HCT116 (cell line): ENCODE results near the gene ZFR2. TPM values are rescaled to one million over a fixed set of nuclear protein-coding genes. Genes with fewer than 3 reads are reported as not detected.

Experiments used
- ATAC-seq: fragments of 200-7000 bp; cut with Tn5 transposase; 2 replicates; pipeline ENCODE4 v1.9.1; 2020; ENCODE audit warnings: mild to moderate bottlenecking, moderate library complexity
- BruUV-seq: library from RNA; stranded (reverse); fragments of 400-500 nt; replicated peaks from 2 replicates; lab custom pipeline; 2021; lab: Mats Ljungman, UMichigan
- CTCF ChIA-PET: fragments of 300-600 bp; sonication (Branson Sonifier 250); formaldehyde crosslinking; loops from one replicate; lab custom pipeline; 2021; ENCODE audit warnings: antibody characterized with exemption; lab: Charles Lee
- POLR2A ChIA-PET: fragments of 300-600, 350-600 bp; sonication (Branson Sonifier 250); formaldehyde crosslinking; loops from one replicate; lab custom pipeline; 2021; ENCODE audit warnings: antibody characterized with exemption; lab: Charles Lee
- RAD21 ChIA-PET, 2 experiments: fragments of 300-600 bp; sonication (Branson Sonifier 250); formaldehyde crosslinking; loops; one replicate each; lab custom pipeline; 2023; ENCODE audit warnings: low total read pairs in 2 of 2; ENCODE audit not compliant: uncharacterized antibody in 2 of 2, unreplicated experiment in 2 of 2, low non-redundant PET in 1 of 2; lab: Charles Lee
- DNase-seq: peaks from one replicate; pipeline ENCODE4 v3.0.0-alpha.2; 2010; ENCODE audit warnings: low read depth, low spot score
- H2AFZ ChIP-seq: fragments of 200-600 bp; shearing (Covaris generic), sonication (generic); 2 replicates; pipeline ENCODE4 v1.6.1; 2017; ENCODE audit warnings: low read depth, mixed run types, mixed read lengths, antibody characterized with exemption, low read length; ENCODE audit not compliant: poor library complexity, severe bottlenecking
- H3K27ac ChIP-seq: 2 replicates; pipeline ENCODE4 v1.5.1; 2012; ENCODE audit warnings: low read depth, low read length
- H3K27me3 ChIP-seq: fragments of 200-600 bp; sonication (generic); 2 replicates; pipeline ENCODE4 v1.6.1; 2016; ENCODE audit warnings: mixed run types, low read length, mixed read lengths; ENCODE audit not compliant: insufficient read depth
- H3K36me3 ChIP-seq, 2 experiments: fragments of 200-500 bp in 1 of 2; fragments of 200-600 bp in 1 of 2; sonication (Bioruptor generic) in 1 of 2; sonication (generic) in 1 of 2; 2 replicates each; pipeline versions ENCODE4 v1.5.1 to v1.6.1; 2014 to 2016; ENCODE audit warnings: low read length in 2 of 2, inconsistent platforms in 1 of 2, mixed read lengths in 1 of 2, mixed run types in 1 of 2; ENCODE audit not compliant: insufficient read depth in 2 of 2, control insufficient read depth in 1 of 2
- H3K4me1 ChIP-seq, 2 experiments: fragments of 200-600 bp in 1 of 2; sonication (generic) in 1 of 2; 2 replicates each; pipeline versions ENCODE4 v1.5.1 to v1.6.1; 2012 to 2017; ENCODE audit warnings: low read length in 2 of 2, inconsistent platforms in 1 of 2, mild to moderate bottlenecking in 1 of 2, mixed read lengths in 1 of 2, mixed run types in 1 of 2, moderate library complexity in 1 of 2; ENCODE audit not compliant: insufficient read depth in 2 of 2, control insufficient read depth in 1 of 2
- H3K4me2 ChIP-seq: fragments of 200-600 bp; sonication (generic); 2 replicates; pipeline ENCODE4 v1.6.1; 2017; ENCODE audit warnings: mixed run types, low read length, mixed read lengths
- H3K4me3 ChIP-seq, 2 experiments: fragments of 200-600 bp in 1 of 2; sonication (generic) in 1 of 2; replicated peaks in 1 of 2; 2 replicates each; pipeline ENCODE4 v1.5.1; 2011 to 2016; ENCODE audit warnings: low read length in 2 of 2, control low read depth in 1 of 2, low read depth in 1 of 2, mild to moderate bottlenecking in 1 of 2, mixed read lengths in 1 of 2, mixed run types in 1 of 2
- H3K79me2 ChIP-seq: fragments of 200-600 bp; sonication (generic); 2 replicates; pipeline ENCODE4 v1.6.1; 2017; ENCODE audit warnings: mild to moderate bottlenecking, mixed run types, low read length, moderate library complexity, mixed read lengths; ENCODE audit not compliant: insufficient read depth
- H3K9ac ChIP-seq: fragments of 200-600 bp; sonication (generic); 2 replicates; pipeline ENCODE4 v1.6.1; 2016; ENCODE audit warnings: low read length, mixed read lengths
- H3K9me2 ChIP-seq: fragments of 200-600 bp; sonication (generic), shearing (Covaris generic); 2 replicates; pipeline ENCODE4 v1.6.1; 2017; ENCODE audit warnings: mixed run types, mild to moderate bottlenecking, moderate library complexity; ENCODE audit not compliant: insufficient read depth
- H3K9me3 ChIP-seq, 2 experiments: fragments of 200-500 bp in 1 of 2; fragments of 200-600 bp in 1 of 2; sonication (Bioruptor generic) in 1 of 2; sonication (generic) in 1 of 2; 2 replicates each; pipeline ENCODE4 v1.6.1; 2014 to 2017; ENCODE audit warnings: low read length in 2 of 2, mixed read lengths in 2 of 2, inconsistent platforms in 1 of 2, low read depth in 1 of 2, mild to moderate bottlenecking in 1 of 2, mixed run types in 1 of 2, moderate library complexity in 1 of 2; ENCODE audit not compliant: control insufficient read depth in 1 of 2, insufficient read depth in 1 of 2
- H4K20me1 ChIP-seq: fragments of 200-600 bp; sonication (generic), shearing (Covaris generic); 2 replicates; pipeline ENCODE4 v1.6.1; 2017; ENCODE audit warnings: mixed run types, mild to moderate bottlenecking, moderate library complexity; ENCODE audit not compliant: insufficient read depth
- CTCF ChIP-seq, 3 experiments: fragments of 200-600 bp in 1 of 3; sonication (generic) in 1 of 3; IDR thresholded peaks in 2 of 3; conservative IDR thresholded peaks in 1 of 3; 2 replicates each; pipeline ENCODE4 v1.5.1; 2012 to 2017; ENCODE audit warnings: low read depth in 2 of 3, low read length in 2 of 3, antibody characterized with exemption in 1 of 3, borderline replicate concordance in 1 of 3, control low read depth in 1 of 3, mild to moderate bottlenecking in 1 of 3, mixed read lengths in 1 of 3, mixed run types in 1 of 3, moderate library complexity in 1 of 3; ENCODE audit not compliant: insufficient read depth in 1 of 3
- EGR1 ChIP-seq: IDR thresholded peaks from 2 replicates; pipeline ENCODE4 v1.6.1; 2012; ENCODE audit warnings: low read depth
- MAX ChIP-seq: IDR thresholded peaks from 2 replicates; pipeline ENCODE4 v1.6.1; 2012
- POLR2AphosphoS5 ChIP-seq: IDR thresholded peaks from 2 replicates; pipeline ENCODE4 v1.6.1; 2011; ENCODE audit warnings: mild to moderate bottlenecking, low read depth, low read length, moderate library complexity
- REST ChIP-seq: IDR thresholded peaks from 2 replicates; pipeline ENCODE4 v1.6.1; 2012; ENCODE audit warnings: low read depth
- SP1 ChIP-seq: IDR thresholded peaks from 2 replicates; pipeline ENCODE4 v1.6.1; 2012; ENCODE audit warnings: low read depth
- TCF7L2 ChIP-seq: IDR thresholded peaks from 2 replicates; pipeline ENCODE4 v1.7.0; 2011; ENCODE audit warnings: borderline replicate concordance, inconsistent platforms; ENCODE audit not compliant: insufficient read depth, insufficient read length; ENCODE audit errors: extremely low read depth
- ZFX ChIP-seq: fragments of 450-650 bp; IDR thresholded peaks from 2 replicates; pipeline ENCODE4 v1.6.1; 2017
- intact Hi-C: fragments of 100-400 bp; cut with micrococcal nuclease; formaldehyde crosslinking; loops from 2 replicates; pipeline ENCODE4 v1.10.0; 2022
- total RNA-seq: library from RNA; stranded (reverse); gene quantifications from one replicate; pipeline ENCODE4 v1.2.1, GENCODE V29; 2021; ENCODE audit not compliant: unreplicated experiment
- TF ChIP-seq, protein P1 (sequence below): IDR thresholded peaks from 2 replicates; pipeline ENCODE4 v1.6.1; 2011; ENCODE audit warnings: mild to moderate bottlenecking, low read length, moderate library complexity; ENCODE audit not compliant: insufficient replicate concordance; ENCODE audit errors: extremely low read depth

ZFR2 gene
- total RNA-seq, 1 experiment from 2014 or later: 0.34 TPM

GRCh38 chr19:3801412-3802096, 67.3 kb downstream of the ZFR2 start:
- ChIA-PET RAD21 (no interaction called here), POLR2A (no interaction called here), CTCF (no interaction called here)
- no peaks in the 10 kb centered on the region for H3K36me3 ChIP-seq
- H3K9me3 ChIP-seq: no peaks in the 10 kb centered on the region
- TF ChIP-seq SP1 (no peak), ZFX (no peak), CTCF (IDR thresholded peaks at IDR 0.05 in 2 of 3, conservative IDR thresholded peaks at IDR 0.05 in 1 of 3; ENCODE audit: borderline replicate concordance in 1 of 3, insufficient read depth in 1 of 3, low read depth in 2 of 3, low read length in 2 of 3) (0 out of 6 replicates have a peak, but pooled peaks of 1 of the 3 experiments have one; percentile 19)
- no peaks in the 10 kb centered on the region for H3K4me1 ChIP-seq
- no peaks in the 10 kb centered on the region for H3K9me2 ChIP-seq
- H3K27me3 ChIP-seq: no peaks in the 10 kb centered on the region
- H3K4me2 ChIP-seq: no peak overlapping the region
- no peaks in the 10 kb centered on the region for H3K79me2 ChIP-seq
- no peak overlapping the region for H3K9ac ChIP-seq
- H4K20me1 ChIP-seq: no peaks in the 10 kb centered on the region
- H3K4me3 ChIP-seq: no peak overlapping the region
- no peak overlapping the region for H3K27ac ChIP-seq
- intact Hi-C loops: no loop called here
- ATAC-seq (no peak), DNase-seq (no peak)
- BruUV-seq: no TSS peak
- H2AFZ ChIP-seq: no peak overlapping the region

DNA sequence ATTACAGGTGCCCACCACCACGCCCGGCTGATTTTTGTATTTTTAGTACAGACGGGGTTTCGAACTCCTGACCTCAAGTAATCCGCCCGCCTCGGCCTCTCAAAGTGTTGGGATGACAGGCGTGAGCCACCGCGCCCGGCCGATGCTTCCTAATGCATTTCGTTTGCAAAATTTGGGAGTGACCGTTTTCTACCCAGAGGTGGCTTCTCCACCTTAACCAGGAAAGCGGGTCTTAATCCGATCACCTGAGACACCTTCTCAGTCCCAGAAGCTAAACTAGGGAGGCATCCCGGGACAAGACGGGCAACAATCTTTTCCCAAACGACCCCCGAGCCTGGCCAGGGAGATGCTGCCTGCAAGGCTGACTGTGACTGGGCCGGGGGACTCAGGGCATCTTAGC, 67.8 kb downstream of the ZFR2 start:
- Histone ChIP-seq H3K27me3 (no peaks in the 10 kb centered on the region), H3K9me2 (no peaks in the 10 kb centered on the region), H3K4me3 (no peak overlapping the region), H3K27ac (no peak overlapping the region), H3K4me1 (no peaks in the 10 kb centered on the region), H2AFZ (no peak overlapping the region), H4K20me1 (no peaks in the 10 kb centered on the region), H3K4me2 (no peak overlapping the region), H3K9me3 (0 out of 4 replicates have a peak, but pooled peaks cover 0 to 2% of the 10 kb centered on the region in 2 experiments), H3K36me3 (no peaks in the 10 kb centered on the region), H3K79me2 (no peaks in the 10 kb centered on the region), H3K9ac (no peak overlapping the region)
- intact Hi-C loops: no loop called here
- ChIA-PET CTCF (no interaction called here), POLR2A (no interaction called here), RAD21 (no interaction called here)
- DNase-seq: no peak
- no TSS peak for BruUV-seq
- ATAC-seq: no peak
- TF ChIP-seq POLR2AphosphoS5 (no peak), TCF7L2 (no peak), MAX (no peak), REST (no peak), EGR1 (no peak)
- TF ChIP-seq, protein P1, sequence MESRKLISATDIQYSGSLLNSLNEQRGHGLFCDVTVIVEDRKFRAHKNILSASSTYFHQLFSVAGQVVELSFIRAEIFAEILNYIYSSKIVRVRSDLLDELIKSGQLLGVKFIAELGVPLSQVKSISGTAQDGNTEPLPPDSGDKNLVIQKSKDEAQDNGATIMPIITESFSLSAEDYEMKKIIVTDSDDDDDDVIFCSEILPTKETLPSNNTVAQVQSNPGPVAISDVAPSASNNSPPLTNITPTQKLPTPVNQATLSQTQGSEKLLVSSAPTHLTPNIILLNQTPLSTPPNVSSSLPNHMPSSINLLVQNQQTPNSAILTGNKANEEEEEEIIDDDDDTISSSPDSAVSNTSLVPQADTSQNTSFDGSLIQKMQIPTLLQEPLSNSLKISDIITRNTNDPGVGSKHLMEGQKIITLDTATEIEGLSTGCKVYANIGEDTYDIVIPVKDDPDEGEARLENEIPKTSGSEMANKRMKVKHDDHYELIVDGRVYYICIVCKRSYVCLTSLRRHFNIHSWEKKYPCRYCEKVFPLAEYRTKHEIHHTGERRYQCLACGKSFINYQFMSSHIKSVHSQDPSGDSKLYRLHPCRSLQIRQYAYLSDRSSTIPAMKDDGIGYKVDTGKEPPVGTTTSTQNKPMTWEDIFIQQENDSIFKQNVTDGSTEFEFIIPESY: no peak
